Left ventricle myocardium inferior (tissue), 1 donor: ENCODE data around the gene C3orf70. TPM values are rescaled to one million over a fixed set of nuclear protein-coding genes. Genes with fewer than 3 reads are reported as not detected.

Experiments used
- total RNA-seq: library from RNA; stranded (reverse); fragmentation: NEBNext Ultra II Directional; extraction: Animal tissue kit (Norgen Biotek cat#: 25700); gene quantifications from one replicate; pipeline ENCODE4 v1.2.1, GENCODE V29; 2021
- donor health status: DM: no; HTN: yes; CAD: no; lungs with severe emphysema.

C3orf70 gene
- total RNA-seq, 1 donor from 2014 or later = 1.4 TPM

Other genes with a start within 250 kb of the C3orf70 start
- 20.1 TPM for gene EHHADH, start 101.0 kb upstream of the C3orf70 start, total RNA-seq
- gene MAP3K13, start 210.1 kb upstream of the C3orf70 start, total RNA-seq = 8.4 TPM